Measurements from ENCODE around the gene CNTNAP1.

Gene CNTNAP1

DNA sequence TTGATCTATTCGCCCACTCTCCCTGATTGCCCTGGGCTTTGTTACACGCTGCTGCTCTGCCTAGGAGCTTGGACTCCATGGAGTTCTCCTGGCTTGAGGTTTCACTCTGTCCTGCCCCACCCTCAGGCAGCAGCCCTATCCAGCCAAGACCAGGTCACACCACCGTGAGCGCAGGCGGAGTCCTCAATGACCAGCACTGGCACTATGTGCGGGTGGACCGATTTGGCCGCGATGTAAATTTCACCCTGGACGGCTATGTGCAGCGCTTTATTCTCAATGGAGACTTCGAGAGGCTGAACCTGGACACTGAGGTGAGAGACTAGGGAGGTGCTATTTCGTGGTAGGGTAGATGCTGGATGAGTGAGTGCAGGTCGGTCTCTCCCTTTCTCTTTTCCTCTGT, 3.5 kb downstream of the CNTNAP1 start:
- DNase-seq (ENCODE audit: low spot score) = no peak

DNA sequence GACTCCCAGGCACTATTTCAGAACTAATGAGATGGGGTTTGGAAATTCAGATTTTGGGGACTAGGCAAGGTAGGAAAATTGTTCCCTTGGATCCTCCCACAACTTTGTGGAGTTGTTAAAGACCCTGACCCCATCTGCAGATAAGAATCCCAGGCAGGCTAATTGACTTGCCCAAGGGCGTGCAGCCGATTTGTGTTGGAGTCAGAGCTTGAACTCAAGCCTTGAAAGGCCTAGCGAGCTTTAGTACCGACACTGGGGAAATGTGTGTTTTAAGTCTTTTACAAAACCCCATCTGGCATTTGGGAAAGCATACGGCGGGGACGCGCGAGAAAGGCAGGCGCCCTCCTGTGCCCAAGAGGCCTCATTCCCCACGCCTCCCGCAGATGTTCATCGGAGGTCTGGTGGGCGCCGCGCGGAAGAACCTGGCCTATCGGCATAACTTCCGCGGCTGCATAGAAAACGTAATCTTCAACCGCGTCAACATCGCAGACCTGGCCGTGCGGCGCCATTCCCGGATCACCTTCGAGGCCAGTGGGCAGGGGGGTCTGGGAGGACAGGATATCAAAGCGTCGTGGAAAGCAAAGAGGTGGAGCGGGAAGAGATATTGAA, 4.3 kb downstream of the CNTNAP1 start:
- no peak for DNase-seq (ENCODE audit: low spot score)

DNA sequence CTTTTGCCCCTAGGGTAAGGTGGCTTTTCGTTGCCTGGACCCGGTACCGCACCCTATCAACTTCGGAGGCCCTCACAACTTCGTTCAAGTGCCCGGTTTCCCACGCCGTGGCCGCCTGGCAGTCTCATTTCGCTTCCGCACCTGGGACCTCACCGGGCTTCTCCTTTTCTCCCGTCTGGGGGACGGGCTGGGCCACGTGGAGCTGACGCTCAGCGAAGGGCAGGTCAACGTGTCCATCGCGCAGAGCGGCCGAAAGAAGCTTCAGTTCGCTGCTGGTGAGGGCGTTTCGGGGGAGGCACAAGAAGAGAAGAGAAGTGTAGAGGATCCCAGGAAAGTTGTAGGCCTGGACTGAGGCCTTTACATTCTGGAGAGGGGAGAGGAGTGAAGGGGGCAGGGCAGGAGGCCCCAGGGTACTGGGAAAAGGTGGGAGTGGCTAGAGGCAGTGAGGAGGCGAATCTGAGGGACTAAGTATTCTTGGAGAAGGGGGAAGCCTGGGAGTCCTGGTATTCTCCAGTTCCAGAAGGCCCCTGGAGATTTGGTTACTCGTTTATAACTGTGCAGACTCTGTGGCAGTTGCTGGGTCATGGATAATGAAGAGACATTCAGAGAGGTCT, 5.5 kb downstream of the CNTNAP1 start:
- no peak for DNase-seq (ENCODE audit: low spot score)

DNA sequence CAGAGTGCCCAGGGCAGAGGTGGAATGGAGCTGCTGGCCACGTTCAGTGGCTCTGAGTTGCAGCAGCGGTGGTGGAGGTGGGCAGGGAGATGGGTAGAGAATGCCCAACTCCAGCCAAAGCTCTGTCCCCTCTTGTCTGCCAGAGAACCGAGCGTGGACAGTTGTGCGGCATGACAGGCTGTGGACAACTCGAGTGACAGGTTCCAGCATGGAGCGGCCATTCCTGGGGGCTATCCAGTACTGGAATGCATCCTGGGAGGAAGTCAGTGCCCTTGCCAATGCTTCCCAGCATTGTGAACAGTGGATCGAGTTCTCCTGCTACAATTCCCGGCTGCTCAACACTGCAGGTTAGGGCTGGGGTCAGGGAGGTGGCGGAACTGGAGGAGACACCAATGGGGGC, 8.3 kb downstream of the CNTNAP1 start:
- no peak for DNase-seq (ENCODE audit: low spot score)

DNA sequence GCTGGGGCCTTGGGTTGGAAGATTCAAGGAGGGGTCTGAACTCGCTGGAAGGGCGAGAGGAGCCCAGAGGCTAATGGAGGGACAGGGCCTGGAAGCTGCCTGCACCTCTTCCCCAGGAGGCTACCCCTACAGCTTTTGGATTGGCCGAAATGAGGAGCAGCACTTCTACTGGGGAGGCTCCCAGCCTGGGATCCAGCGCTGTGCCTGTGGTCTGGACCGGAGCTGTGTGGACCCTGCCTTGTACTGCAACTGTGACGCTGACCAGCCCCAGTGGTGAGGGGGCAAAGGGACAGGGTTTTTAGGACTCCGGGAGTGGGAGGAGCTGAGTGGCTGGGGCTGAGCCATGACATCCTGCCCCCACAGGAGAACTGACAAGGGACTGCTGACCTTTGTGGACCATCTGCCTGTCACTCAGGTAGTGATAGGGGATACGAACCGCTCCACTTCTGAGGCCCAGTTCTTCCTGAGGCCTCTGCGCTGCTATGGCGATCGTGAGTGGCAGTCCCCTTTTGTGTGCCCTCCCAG, 8.8 kb downstream of the CNTNAP1 start:
- no peak for DNase-seq (ENCODE audit: low spot score)

DNA sequence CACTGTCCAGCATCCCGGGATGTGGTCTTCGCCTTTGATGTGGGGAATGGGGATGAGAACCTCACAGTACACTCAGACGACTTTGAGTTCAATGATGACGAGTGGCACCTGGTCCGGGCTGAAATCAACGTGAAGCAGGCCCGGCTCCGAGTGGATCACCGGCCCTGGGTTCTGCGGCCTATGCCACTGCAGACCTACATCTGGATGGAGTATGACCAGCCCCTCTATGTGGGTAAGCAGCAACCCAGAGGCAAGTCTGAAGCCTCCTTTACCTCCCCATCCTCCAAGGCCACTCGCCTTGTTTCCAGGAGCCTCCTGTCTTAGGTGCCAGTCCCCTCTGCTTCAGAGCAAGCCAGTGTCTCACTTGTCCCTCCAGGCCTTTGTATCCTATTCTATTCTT, 10.2 kb downstream of the CNTNAP1 start:
- no peak for DNase-seq (ENCODE audit: low spot score)

DNA sequence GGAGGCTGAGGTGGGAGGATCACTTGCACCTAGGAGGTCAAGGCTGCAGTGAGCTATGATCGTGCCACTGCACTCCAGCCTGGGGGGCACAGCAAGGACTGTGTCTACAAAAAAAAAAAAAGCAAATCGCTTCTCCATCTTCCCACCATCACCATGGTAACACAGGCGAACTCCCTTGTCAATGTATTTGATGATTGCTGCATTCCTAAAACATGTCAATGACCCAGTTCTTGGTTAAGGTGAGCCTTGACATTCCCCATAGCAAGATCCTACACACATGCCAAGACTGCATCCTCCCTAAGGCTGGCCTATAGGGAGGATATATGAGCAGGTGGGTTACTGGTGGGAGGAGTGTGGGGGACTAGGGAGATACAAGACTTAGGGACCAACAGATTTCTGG, 12.2 kb downstream of the CNTNAP1 start:
- DNase-seq (ENCODE audit: low spot score) = no peak

DNA sequence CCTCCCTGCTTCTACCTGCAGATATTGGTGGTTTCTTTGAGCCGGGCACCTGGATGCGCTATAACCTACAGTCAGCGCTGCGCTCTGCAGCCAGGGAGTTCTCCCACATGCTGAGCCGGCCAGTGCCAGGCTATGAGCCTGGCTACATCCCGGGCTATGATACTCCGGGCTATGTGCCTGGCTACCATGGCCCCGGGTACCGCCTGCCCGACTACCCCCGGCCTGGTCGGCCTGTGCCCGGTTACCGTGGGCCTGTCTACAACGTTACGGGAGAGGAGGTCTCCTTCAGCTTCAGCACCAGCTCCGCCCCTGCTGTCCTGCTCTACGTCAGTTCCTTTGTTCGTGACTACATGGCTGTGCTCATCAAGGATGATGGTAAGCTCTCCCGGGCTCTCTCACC, 13.2 kb downstream of the CNTNAP1 start:
- DNase-seq (ENCODE audit: low spot score) = no peak

DNA sequence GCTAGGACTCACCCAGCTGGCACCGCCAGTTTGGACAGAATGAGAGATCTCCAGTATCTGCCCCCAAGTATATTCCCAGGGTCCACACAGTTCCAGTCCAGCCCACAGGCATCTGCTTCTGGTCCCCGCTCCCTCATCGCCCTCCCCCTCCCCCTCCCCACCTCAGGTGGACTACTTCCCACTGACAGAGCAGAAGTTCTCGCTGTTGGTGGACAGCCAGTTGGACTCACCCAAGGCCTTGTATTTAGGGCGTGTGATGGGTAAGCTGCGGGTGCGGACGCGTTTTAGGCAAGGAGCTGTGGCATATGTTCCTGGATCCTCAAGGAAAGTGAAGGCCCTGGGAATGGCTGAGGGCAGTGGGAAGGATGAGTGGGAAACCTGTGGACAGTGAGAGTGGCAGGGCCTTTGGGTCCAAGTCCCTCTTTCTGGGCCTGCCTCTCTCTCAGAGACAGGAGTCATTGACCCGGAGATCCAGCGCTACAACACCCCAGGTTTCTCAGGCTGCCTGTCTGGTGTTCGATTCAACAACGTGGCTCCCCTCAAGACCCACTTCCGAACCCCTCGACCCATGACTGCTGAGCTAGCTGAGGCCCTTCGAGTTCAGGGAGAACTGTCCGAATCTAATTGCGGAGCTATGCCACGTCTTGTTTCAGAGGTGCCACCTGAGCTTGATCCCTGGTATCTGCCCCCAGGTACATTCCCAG, 14.9 kb downstream of the CNTNAP1 start:
- no peak for DNase-seq (ENCODE audit: low spot score)

DNA sequence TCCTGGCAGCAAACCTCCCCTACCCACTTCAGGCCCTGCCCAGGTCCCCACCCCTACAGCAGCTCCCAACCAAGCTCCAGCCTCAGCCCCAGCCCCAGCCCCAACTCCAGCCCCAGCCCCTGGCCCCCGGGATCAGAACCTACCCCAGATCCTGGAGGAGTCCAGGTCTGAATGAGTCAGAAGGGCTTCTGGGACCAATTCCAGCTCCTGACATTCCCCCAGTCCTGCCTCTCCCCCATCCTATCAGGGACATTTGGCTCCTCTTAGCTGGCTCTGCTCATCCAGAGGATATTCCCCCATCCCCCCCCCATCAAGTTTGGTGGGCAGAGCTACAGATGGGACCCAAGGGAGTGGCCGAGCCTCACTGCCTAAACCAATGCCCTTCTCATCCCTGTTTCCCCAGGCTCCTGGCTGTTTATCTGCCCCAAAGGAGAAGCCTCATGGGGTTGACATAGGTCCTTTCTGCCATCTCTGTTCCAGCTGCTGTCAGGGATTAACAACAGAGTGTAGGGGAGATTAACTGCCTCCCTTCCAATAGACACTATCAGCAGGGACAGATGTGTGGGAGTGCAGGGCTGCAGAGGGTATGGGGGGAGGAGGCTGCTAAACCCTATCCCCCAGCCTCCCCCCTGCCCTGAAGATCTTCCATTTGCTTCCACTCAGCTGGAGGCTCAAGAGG, 16.5 kb downstream of the CNTNAP1 start:
- DNase-seq (ENCODE audit: low spot score) = peak; percentile 85

DNA sequence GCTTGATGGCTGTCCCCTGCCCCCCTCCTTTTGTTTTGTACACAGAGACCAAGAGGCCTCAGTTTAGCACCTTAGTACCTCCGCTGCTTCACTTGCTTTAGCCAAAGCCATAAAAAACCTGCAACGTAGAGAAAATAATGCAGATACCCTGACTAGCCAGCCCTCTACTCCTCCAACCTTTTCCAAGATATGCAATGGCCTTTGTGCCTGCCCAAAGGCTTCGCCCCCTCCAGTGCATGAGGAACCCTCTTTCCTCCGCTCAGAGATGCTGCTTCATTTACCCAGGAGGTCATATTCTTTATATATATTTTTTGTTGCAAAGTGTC, 17.0 kb downstream of the CNTNAP1 start:
- DNase-seq (ENCODE audit: low spot score) = no peak

DNA sequence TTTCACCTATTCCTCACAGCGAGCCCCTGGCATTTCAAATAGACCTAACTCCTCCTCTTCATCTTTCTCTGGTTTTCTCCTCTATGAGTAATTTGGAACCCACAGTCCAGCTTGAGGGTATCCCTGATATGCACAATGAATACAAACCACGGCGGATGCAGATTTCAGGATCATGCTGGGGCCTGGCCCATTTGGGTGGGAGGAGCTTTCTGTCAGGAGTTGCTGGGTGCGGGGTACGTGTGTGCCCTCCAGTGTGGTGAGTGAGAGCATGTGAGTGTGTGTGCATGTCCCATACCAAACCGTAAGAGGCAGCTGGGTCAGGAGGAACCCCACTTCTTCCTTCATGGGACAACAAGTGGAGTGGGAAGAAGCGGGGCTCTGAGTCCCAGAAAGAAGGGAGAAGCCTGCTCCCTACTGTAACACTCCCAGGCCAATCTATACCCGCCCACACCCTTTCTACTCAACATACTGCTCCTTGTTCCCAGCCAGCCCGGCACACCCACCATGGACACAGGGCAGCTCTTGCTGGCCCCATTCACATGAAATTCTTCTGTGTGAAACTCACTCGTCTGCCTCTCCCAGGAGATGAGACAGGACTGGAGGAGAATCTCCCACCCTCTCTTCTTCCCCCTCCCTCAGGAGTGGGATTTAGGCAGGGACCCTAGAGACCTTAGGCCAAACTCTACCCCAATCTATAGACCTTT, 18.4 kb downstream of the CNTNAP1 start:
- DNase-seq (ENCODE audit: low spot score) = no peak

DNA sequence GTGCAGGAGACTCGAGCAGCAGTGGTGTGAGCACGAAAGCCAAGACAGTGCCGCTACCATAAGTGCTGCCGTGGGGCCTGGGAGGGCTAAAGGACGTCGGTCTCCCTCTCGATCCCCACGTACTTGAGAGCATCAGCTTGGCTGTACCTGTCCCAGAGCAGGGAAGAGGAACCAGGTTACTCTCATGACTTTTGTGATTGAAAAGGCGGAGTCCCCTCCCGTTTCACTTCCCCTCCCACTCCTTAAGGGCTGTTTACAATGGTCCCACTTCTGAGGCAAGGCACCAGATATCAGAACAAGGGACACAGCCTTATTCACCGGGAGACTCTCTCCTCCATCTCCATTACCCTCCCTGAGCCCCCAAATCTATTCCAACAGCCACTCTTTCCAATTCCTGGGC, 20.1 kb downstream of the CNTNAP1 start:
- no peak for DNase-seq (ENCODE audit: low spot score)

DNA sequence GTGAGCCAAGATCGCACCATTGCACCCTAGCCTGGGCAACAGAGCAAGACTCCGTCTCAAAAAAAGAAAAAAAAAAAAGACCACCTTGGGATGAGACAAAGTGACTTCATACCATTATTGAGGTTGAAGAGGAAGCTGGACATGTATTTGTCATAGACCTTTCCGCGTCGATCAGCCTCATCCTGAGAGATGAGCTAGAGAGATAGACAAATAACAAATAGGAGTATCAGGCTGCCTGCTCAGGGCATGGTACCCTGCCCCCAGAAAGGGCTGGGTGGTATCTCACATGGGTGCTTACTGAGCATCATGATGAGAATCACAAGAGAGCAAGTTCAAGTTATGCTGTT, 22.1 kb downstream of the CNTNAP1 start:
- DNase-seq (ENCODE audit: low spot score) = no peak

DNA sequence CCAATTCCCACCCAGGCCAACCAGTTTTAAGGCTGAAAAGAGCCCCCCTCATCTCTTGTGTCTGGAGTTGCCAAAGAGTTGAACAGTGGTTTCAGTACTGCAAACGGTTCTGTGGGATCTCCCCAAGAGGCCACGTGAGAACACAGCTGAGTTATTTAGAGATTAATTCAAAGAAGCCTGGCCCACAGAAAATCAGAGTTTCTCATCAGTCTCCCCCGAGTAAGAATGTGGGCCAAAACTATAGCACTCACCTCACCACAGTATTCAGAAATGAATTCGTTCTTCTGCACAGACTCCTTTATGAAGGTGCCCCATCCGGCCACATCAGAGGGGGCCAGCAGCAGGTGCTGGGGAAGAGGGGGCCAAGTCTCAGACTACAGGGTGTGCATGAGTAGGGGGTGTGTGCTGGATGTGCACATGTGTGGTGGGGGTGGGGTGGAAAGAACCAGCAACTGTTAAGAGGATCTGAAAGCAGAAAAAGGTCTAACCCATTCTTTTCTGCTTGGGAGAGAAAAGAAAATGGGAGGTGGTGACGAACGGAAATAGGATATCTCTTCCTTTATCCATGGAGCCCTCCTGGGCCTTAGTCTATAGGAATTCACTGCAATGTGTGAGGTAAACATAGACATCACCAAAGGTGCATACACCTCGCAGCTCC, 22.6 kb downstream of the CNTNAP1 start:
- DNase-seq (ENCODE audit: low spot score) = no peak

DNA sequence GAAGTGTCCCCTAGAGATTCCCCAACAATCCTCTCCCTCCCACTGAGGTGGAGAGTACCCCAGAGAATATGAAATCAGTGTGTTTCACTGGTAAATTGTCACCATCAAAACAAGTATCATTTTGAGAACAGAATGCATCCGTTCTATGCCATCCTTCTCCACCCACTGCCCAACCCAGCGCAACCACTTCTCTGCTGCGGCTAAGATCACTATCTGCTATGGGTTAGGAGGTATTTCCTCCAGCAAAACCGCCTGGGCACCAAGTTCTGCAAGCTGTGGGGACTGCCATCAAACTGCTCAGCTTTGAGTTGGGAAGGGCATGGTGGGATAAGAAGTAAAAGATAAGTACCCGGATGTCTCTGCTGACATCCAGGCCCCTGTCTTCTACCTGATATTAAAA, 24.4 kb downstream of the CNTNAP1 start:
- no peak for DNase-seq (ENCODE audit: low spot score)

DNA sequence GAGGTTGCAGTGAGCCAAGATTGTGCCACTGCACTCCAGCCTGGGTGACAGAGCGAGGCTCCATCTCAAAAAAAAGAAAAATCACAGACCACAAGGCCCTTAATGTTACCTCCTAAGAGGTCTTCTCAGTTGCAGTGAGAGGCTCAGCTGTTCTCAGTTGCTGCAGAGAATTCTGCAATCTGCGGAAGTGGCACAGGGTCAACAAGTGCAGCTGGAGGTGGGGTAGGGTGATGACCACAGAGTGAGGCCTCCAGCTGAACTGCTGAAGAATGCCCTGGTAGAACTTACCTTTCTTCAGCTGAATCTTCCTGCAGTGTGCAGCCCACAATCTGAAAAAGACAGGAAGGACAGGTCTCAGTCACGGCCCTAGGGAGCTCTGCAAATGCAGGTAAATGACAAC, 26.3 kb downstream of the CNTNAP1 start:
- no peak for DNase-seq (ENCODE audit: low spot score)

DNA sequence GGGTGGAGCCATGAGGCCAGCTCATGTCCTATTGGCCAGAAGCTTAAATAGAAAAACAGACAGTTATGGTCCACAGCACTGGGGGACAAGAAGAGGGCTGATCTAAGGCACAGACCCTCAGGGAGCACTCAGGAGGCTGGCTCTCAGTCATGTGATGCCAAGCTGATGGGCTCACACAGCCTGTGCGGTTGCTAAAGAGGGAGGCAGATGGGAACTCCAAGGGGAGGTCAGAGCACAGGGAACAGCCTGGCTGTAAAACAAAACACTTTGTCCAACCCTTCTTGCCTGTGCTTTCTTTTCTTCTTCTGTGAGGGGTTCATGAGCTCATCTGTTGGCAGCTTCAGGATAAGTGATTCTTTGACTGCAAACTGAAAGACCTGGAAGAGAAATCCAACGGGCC, 27.2 kb downstream of the CNTNAP1 start:
- DNase-seq (ENCODE audit: low spot score) = no peak

DNA sequence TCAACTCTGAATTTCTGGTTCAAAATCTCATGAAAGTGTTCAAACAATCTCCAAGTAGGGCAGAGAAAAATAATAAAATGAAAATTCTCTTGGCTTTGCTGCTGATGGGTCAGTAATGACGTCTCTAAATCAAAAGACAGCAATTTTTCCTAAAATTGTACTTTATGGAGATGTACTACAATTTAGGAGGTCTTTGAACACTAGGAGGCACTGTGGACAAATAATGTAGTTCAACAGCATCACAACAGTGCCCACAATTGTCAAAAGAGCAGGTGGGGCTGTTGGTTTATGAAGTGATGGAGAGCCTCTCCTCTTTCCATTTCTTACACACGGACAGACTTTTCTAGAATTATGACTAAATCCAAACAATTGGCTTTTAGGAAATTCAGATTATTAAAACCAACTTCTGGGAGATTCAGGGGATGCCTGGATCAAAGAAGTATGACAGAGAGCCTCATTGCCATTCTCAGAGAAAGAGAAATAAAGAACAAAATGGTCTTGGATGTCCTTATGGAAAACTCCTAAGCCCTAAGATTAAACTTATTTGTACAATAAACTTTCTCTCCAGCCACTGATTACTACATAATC, 38.8 kb downstream of the CNTNAP1 start:
- peak; percentile 74 for DNase-seq (ENCODE audit: low spot score)

DNA sequence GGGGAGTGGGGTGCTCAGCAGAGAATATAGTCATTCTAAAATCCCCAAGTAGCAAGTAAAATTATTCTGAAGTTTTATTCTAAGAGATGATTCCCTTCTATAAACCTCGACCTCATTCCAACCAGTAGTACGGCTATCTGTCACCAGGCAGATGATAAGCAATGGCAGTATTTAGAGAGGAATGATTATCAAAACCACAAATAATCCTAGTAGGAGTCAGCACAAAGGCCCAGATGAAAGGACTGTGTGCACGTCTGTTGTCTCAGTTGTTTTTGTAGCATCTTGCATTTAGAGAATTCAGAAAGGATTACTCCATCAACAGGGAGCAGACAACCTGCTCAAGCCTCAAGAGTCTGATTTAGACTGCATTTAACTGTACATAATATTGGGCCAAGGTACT, 41.3 kb downstream of the CNTNAP1 start:
- DNase-seq (ENCODE audit: low spot score) = no peak

DNA sequence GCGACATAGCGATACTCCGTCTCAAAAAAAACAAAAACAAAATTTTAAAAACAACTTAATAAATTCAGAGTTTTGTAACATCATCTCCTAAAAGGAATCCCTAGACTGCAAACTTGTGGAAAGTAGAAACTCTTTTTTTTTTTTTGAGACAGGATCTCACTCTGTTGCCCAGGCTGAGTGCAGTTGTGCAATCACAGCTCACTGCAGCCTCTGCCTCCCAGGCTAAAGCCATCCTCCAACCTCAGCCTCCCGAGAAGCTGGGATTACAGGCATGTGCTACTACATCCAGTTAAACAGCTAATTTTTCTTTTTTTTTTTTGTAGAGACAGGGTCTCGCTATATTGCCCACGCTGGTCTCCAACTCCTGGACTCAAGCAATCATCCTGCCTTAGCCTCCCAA, 42.8 kb downstream of the CNTNAP1 start:
- DNase-seq (ENCODE audit: low spot score) = no peak

DNA sequence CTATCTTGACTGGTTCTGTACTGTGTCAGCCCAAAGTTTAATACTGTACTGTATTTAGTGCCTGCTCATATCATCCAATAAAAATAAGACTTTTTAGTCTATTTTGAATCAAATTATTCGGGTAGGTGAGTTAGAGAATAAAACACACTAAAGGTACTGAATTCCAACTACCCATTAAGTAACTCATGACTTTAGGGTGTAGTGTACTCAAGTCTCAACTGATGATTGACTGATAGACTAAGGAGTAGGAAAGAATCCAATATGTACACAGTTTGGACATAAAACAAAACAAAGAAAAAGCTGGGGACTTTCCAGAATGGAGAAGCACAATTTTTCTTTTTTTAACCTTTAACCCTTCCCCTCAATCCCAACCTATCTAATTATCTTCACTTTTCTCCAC, 58.4 kb downstream of the CNTNAP1 start:
- DNase-seq (ENCODE audit: low spot score) = no peak
